Measurements from ENCODE around the gene ARHGAP26.

Gene ARHGAP26

DNA sequence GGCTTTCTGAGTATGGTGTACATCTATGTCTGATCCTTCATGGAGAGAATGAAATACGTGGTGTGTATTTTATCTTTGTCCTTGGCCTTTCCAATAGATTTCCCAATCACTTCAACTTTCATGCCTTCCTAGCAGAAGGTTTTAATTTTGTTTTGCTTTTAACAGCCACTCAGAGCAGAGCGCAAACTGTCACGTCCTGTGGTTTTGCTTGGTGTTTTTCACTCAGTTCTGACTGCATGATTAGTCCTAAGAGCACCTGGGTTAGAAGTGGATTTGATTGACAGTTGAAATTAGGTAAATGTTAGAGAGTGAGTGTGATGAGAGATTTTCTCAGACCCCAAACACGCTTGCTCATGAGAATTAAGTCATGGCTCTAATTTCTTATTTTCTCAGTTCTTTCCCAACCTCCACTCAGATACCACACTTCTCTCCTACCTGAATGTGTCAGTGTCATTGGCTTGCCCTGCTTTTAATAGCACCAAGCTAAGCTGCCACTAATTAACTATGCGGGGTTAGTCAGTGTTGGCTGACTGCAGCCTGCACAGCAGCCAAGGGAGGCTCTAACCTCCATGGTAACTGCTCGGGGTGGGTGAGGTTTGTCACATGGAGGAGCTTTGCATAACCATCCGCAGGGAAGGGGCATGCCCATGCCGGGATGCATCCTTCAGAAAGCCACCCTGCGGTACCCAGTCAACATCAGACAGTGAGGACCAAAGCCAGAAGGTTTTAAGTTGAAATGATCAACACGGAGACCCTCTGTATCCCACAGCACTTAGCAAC lies 459.9 kb downstream of the ARHGAP26 start:
- DNase-seq (ENCODE audit: low read depth in 2 of 3, low spot score in 2 of 3), result no peak

DNA sequence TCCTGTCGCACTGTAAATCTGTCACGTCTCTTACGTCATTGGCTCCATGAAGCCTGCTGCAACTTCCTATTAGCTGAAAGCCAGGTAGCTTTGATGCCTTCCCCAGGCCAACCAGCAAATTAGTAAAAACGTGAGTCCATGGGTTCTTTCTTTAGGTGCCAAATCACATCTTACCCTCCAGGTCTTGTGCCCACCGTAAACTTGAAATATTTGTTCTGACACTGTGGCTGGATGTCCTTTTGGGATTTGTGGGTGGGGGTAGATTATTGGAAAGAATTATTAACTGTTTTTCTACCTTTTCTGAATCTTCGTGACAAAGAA lies 460.5 kb downstream of the ARHGAP26 start:
- DNase-seq (ENCODE audit: low read depth in 2 of 3, low spot score in 2 of 3), result no peak

DNA sequence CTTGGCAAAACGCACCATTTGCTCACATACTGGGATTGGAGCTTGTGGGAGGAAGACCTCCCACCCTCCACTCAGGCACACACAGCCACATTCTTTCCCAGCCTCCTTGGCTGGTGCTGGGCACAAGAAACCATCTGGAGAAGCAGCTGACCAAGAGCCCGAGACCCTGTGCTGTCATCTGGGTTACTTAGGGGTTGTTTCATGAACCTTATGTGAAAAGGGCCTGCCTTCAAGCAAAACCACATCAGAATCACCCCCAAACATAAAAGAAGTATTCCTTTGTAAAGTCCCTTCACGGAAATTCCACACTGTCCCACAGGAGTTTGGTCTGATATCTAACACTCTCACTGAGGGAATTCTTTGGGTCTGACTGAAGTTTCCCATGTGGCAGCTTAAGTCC lies 461.2 kb downstream of the ARHGAP26 start:
- no peak for DNase-seq (ENCODE audit: low read depth in 2 of 3, low spot score in 2 of 3)

DNA sequence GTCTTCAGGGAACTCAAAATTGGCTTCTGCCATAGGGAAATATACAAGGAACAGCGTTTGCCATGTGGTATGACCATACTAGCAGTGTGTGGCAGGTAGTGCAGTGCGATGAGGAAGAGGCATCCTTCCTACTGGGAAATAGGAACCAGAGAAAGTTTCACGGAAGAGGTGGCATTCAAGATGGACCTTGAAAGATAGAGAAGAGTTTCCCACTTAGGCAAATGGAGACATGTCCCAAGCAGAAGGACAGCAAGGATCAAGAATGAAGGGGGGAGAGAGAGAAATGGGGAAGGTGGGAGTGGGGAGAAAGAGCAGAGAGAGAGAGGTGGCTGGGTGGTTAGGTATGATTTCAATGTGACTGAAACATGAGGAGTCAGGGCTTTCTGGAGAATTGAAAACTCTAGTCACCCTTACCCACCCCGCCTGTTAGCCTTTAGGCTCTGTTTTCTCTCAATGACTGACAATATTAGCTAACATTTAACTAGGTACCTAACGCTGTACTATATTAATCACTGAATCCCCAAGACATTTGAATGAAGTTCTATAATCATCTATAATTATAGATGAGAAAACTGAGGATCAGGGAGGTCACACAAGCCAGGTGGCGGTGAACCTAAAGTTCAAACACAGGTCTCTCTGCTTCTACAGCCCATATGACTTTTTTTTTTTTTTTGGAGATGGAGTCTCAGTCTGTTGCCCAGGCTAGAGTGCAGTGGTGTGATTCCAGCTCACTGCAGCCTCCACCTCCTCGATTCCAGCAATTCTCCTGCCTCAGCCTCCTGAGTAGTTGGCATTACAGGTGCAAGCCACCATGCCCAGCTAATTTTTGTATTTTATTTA lies 462.0 kb downstream of the ARHGAP26 start:
- DNase-seq (ENCODE audit: low read depth in 2 of 3, low spot score in 2 of 3), result no peak

DNA sequence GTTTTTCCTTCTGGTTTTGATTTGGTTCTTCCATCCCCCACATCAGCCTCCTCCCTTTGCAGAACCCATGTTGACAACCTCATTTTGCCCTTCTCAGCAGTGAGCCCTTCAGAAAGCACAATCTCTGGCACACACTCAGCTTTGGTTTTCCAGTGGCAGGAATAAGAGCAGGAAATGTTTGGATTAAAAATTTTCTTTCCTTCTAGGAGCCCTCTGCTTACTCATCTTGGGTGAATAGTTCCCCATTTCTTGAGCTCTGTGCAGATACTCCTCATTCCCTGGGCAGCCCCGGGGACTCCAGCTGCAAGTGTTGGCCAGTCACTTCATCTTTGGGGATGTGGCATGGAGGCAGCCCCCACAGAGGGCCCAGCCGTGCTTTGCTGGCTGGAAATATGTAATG lies 462.9 kb downstream of the ARHGAP26 start:
- DNase-seq (ENCODE audit: low read depth in 2 of 3, low spot score in 2 of 3), result no peak

DNA sequence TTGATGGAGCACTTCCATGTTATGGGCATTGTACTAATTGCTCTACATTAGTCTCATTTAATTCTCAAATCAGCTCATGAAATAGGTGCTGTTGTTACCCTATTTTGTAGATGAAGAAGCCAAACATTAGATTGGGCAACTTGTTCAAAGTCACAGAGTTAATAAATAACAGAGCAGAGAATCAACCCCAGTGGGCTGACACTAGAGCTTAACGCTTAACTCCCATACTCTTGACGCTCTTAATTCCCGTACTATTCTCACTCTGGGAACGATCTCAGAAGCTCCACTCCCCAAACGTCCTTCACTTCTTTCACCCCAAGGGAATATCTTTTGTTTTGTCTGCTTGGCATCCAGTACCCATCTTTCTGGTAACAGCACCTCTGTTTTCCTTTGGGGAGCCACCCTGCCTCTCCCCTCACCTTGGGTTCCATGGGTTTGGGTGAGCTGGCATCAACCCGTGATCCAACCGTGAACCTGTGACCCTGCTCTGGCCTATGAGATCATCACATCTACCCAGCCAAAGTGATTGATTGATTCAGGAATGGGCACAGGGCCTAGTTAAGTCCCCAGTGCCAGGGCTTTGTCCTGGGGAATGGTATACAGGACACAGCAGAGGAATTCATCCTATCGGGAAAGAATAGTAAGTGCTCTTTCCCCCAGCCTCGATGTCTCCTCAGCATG lies 464.1 kb downstream of the ARHGAP26 start:
- no peak for DNase-seq (ENCODE audit: low read depth in 2 of 3, low spot score in 2 of 3)

DNA sequence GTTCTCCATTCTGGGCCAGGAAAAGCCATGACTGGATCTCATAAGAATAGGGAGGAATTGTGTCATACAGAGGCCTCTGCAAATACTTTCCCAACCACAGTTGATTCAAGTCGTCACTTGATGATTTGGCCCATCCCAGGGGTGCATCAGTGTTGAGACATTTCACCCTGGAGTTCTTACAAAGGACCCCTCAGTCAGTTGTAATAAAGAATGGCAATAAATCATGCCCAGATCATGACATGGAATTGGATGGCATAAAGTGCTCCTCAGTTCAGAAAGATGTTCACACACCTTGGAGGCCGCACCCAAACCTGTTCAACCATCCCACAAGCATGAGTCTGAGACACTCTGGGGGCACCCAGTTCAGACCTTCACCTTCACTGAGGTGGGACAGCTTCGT lies 465.2 kb downstream of the ARHGAP26 start:
- DNase-seq (ENCODE audit: low read depth in 2 of 3, low spot score in 2 of 3), result no peak

DNA sequence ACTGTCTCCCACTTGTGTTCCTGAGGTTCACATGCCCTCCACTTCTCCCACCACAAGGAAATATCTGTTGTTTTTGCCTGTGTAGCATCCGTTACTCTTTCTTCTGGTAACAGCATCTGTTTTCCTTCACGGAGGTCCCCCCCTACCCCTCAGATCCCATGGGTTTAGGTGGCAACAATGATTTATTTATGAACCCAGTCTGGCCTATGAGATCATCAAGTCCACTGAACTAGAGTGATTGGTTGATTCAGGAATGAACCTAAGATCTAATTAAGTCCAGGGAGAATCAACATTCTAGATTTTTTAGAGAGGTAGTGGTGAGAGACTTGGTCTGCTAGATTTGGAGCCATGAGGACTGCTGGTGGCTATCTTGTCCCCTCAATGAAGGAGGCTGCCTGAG lies 466.5 kb downstream of the ARHGAP26 start:
- no peak for DNase-seq (ENCODE audit: low read depth in 2 of 3, low spot score in 2 of 3)

DNA sequence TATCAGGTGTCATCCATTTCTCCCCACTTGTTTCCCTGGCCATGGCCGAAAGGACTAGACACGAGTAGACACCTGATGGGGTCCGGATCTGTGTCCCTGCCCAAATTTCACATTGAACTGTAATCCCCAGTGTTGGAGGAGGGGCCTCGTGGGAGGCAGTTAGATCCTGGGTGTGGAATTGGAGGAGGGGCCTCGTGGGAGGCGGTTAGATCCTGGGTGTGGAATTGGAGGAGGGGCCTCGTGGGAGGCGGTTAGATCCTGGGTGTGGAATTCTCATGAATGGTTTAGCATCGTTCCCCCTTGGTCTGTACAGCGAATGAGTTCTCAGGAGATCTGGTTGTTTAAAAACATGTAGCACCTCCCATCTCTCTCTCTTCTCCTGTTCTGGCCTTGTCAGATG lies 467.5 kb downstream of the ARHGAP26 start:
- DNase-seq (ENCODE audit: low read depth in 2 of 3, low spot score in 2 of 3), result no peak

DNA sequence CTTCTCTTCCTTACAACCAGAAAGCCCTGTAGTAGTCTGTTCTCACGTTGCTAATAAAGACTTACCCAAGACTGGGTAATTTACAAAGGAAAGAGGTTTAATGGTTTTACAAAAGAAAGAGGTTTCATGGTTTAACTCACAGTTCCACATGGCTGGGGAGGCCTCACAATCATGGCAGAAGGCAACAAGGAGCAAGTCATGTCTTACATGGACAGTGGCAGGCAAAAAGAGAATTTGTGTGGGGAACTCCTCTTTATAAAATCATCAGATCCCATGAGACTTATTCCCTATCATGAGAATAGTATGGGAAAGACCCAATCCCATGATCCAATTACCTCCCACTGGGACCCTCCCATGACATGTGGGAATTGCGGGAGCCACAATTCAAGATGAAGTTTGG lies 468.4 kb downstream of the ARHGAP26 start:
- DNase-seq (ENCODE audit: low read depth in 2 of 3, low spot score in 2 of 3), result no peak

DNA sequence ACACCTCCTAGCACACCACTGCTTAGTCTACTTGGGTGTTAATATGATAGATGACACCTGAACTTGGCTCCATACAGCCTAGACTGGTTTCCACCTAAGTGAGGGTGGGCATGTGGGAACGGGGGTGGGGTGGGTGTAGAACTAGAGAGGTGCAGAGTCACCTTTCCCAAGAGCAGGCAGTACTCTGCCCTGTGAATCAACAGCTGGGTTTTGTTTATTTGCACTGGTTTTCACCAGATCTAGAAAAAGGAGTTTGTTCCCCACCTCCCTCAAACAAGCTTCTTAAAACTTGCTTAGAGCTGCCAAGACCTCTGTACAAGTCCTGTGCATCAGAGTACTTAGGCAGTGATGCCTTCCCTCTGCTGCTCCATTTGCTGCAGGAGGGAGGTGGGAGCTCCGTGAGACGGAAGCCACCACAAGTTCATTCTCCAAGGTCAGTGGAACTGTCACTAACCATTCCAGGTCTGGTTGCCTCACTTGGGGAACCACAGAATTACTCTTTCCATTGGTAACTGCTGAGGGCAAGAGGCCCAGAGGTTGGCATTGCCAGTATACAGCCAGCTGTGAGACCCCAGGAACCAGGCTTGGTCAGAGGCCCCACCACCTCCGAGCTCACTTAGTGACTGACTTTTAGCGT lies 469.8 kb downstream of the ARHGAP26 start:
- DNase-seq (ENCODE audit: low read depth in 2 of 3, low spot score in 2 of 3), result no peak

DNA sequence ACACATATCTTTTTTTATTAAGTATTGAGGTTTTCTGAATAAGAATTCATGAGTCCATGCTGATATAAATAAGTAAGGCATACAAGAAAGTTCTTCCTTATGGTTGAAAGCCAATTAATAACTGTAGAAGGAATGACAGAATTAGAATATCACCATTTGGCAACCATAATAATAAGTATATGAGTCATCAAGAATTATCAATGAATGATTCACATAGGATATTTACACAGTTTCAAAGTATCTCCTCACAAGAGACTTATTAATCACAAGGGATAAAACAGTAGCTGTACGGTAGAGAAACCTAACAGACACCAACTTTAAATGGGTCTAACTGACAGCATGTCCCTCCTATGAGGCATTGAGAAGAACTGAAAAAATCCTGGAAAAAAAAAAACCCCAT lies 471.7 kb downstream of the ARHGAP26 start:
- no peak for DNase-seq (ENCODE audit: low read depth in 2 of 3, low spot score in 2 of 3)

DNA sequence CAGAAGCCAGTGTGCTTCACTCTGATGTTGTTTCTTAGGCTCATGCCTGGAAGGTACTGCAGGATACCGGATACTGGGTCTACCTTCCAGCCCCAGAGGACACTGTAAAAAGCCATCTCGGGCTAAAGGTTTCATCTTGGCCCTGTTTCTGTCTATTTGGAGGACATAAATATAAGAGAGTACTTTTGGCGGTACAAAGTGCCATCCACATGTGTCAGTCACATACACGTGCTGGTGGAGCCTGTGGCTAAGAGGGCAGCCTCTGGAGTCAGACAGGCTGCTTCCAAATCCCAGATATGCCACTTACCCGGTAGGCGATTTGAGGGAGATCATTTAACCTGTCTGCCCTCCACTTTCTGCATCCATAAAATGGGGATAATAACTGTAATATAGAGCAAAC lies 472.9 kb downstream of the ARHGAP26 start:
- no peak for DNase-seq (ENCODE audit: low read depth in 2 of 3, low spot score in 2 of 3)

DNA sequence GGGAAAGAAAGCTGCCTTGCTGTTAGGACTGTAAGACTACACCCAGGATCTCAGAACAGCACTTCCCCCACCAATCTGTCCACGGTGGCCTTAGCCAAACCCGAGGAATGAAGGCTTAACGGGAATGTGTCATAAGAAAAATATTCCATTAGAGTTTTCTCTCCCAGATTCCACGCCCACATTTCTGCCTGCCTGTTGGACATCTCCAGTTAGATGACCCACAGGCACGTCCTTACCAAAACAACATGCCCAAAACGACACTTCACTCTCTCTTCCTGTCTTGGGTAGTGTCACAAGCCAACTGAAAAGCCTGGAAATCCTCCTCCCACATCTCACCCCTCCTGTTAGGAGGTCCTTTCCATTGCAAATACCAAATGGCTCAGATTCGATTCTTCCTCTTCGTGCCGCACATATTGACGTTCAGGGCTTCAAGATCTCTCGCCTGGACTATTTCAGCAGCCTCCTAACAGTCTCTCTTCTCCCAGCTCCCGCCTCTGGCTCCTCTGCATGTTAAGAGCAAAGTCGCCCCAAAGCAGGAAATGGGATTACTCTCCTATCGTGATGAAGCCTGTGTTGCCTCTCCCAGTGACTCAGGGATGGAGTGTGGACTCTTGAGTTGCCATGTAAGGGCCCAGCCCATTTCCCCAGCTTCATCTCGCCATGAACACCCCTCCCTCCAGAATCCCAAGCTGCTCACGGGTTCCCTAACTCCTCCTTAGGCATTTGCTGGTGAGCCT lies 474.0 kb downstream of the ARHGAP26 start:
- no peak for DNase-seq (ENCODE audit: low read depth in 2 of 3, low spot score in 2 of 3)

DNA sequence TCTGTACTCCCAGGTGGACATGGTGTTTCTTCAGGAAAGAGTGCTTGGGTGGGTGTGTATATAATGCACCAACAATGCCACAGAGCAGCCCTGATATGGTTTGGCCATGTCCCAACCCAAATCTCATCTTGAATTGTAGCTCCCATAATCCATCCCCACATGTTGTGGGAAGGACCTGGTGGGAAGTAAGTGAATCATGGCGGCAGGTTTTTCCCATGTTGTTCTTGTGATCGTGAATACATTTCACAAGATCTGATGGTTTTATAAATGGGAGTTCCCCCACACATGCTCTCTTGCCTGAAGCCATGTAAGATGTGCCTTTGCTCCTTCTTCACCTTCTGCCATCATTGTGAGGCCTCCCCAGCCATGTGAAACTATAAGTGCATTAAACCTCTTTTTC lies 474.8 kb downstream of the ARHGAP26 start:
- no peak for DNase-seq (ENCODE audit: low read depth in 2 of 3, low spot score in 2 of 3)

DNA sequence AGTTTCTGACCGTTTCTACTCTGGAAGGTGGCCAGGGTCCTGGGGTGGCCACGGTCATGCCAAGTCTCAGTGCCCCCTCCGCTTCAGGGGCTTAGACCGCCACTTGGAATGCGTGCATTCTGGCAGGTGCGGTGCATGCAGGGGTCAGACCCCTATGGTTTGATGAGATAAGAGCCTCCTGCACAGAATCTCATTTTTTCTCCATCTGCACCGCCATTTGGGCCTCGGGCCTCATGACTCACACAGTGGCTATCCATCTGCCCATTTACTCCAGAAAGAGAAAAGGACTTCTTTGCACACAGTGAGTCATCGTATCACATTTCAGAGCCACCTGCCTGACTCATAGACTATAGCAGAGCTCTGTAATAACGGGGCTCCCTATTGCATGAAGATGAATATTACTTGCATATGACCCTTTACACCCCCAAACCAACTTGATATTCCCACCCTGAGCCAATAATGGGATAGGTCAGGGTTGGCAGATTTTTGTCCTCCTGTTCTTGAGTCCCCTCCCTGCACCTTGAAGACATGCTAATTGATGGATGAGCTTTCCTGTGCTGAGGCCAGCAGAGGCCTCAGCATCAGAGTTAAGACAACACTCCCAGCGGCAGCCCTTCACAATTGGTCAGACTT lies 475.9 kb downstream of the ARHGAP26 start:
- no peak for DNase-seq (ENCODE audit: low read depth in 2 of 3, low spot score in 2 of 3)

DNA sequence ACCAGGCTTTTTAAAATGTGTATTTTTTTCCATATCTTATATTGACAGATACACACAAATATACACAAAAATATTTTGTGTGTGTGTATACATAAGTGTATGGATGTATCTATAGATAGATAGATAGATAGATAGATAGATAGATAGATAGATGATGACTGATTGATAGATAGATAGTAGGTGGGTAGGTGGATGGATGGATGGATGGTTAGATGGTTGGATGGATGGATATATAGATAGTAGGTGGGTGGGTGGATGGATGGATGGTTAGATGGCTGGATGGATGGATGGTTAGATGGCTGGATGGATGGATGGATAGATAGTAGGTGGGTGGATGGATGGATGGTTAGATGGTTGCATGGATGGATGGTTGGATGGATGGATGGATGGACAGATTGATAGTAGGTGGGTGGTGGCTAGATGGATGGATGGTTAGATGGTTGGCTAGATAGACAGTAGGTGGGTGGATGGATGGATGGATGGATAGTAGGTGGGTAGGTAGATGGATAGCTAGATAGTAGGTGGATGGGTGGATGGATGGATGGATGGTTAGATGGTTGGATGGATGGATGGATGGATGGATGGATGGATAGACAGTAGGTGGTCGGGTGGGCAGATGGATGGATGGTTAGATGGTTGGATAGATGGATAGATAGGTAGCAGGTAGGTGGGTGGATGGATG lies 477.1 kb downstream of the ARHGAP26 start:
- DNase-seq (ENCODE audit: low read depth in 2 of 3, low spot score in 2 of 3), result no peak

DNA sequence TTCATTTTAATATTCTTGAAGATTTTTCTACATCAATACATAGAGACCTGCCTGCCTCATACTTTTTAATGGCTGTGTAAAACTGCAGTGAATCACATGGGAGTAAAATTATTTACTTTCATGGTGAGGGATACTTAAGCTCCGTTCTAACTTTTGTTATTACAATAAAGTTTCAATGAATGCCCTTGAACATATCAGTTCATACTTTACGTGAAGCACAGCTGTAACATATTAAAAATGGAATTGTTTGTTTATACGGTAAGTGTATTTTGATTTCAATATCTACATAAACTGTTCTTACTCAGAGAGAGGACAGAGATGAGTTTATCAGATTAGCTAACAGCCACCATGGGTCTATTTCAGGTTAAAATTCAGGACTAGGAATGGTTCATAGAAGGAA lies 478.2 kb downstream of the ARHGAP26 start:
- DNase-seq (ENCODE audit: low read depth in 2 of 3, low spot score in 2 of 3), result no peak

DNA sequence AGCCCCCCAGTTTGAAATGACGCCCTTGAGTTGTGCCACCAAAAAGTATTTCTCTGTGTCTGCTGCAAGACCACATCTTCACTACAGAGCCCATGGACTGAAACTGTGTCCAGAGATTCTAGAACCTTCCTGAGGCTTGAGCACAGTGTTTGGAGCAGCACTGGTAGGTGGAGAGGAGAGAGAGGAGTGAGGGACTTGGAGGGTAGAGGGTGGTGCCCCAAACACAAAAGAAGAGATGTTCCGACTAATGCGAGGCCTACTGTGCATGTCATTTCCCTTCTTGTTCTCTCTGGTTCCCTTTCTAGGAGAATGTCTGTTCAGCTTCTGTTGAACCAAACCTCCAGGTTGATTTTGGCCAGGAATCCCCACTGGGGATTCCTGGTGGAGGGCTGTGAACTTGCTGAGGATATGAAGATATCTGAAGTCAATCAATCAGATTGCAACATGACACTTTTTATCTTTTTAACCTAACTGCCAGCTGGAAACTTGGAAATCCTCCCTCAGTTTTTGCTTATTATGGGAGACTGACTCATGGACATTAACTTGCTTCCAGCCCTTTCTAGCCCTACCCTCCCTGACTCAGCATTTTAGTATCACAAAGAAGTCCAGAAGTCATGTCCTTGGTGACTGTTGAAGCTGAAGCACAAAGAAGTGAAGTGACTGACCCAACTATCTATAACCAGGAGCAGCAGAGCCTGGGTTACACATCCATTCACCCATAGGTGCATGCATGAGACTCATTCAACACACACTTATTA lies 478.8 kb downstream of the ARHGAP26 start:
- no peak for DNase-seq (ENCODE audit: low read depth in 2 of 3, low spot score in 2 of 3)

Measured in activated CD8-positive, alpha-beta memory T cell treated with anti-CD3 and anti-CD28 coated beads for 48 hours (primary cell).